ENCODE data around the gene CAV1. TPM values are rescaled to one million over a fixed set of nuclear protein-coding genes. Genes with fewer than 3 reads are reported as not detected.
"Not testable (repeated sequence)": the region's sequence is repeated elsewhere in the genome, so short reads cannot be mapped to it uniquely, and the experiment has no call there.

The CAV1 gene, protein sequence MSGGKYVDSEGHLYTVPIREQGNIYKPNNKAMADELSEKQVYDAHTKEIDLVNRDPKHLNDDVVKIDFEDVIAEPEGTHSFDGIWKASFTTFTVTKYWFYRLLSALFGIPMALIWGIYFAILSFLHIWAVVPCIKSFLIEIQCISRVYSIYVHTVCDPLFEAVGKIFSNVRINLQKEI
- total RNA-seq: 0.12 and 0.17 TPM in 2 replicates

DNA sequence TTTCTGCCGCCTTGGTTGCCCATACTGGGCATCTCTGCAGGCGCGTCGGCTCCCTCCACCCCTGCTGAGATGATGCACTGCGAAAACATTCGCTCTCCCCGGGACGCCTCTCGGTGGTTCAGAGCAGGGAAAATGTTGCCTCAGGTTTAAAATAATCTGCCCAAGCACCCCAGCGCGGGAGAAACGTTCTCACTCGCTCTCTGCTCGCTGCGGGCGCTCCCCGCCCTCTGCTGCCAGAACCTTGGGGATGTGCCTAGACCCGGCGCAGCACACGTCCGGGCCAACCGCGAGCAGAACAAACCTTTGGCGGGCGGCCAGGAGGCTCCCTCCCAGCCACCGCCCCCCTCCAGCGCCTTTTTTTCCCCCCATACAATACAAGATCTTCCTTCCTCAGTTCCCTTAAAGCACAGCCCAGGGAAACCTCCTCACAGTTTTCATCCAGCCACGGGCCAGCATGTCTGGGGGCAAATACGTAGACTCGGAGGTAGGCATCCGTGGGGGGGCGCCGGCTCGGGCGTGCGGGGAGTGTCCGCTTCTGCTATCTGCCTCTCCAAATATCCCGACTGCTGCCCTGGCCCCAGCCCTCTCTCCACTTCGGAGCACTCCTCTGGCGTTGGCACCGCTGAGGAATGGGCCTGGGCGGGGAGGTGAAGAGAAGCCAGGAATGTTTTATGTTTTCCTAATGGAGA, at the start of gene CAV1:
Gene CAV1, plus strand, starts transcription at position 428 of the 689 bp plus-strand sequence. Its CDS starts 27 bp downstream, at position 455.
- Mint-ChIP-seq H3K4me3 (peak within 1 kb of the TSS; percentile 88), H3K4me1 (peaks cover 27% of the 10 kb centered on the region), H3K36me3 (ENCODE audit: low read depth) (no peaks in the 10 kb centered on the region), H3K27ac (peak within 1 kb of the TSS; percentile 67), H3K9me3 (no peaks in the 10 kb centered on the region), H3K27me3 (peaks cover 82% of the 10 kb centered on the region)
- peak; percentile 72 for DNase-seq
- intact Hi-C loops (cut with micrococcal nuclease): loop anchor here (5.0 to 10.0 kb wide), 2 partner anchors 150 to 352 kb away; partner anchors contain the start of gene MET

DNA sequence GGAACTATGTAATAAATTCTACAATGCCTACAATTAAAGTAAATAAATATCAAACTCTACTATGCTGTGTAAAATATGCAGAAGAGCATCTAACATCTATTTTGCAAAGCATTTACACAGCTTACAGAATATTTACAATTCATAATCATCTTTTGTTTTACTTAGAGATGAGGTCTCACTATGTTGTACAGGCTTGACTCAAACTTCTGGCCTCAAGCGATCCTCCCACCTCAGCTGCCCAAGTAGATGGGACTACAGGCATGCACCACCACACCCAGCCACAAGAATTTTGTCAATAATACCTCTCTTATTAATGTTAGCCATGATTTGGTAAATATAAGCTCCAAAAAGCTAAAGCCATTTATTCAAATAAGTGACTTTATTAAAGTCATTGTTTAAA, 47.2 kb upstream of the CAV1 start:
- Mint-ChIP-seq H3K4me3 (no peak overlapping the region), H3K9me3 (peaks cover 4% of the 10 kb centered on the region), H3K27me3 (peaks cover 6% of the 10 kb centered on the region), H3K27ac (no peak overlapping the region), H3K4me1 (no peaks in the 10 kb centered on the region), H3K36me3 (ENCODE audit: low read depth) (no peaks in the 10 kb centered on the region)
- DNase-seq: no peak
- intact Hi-C loops (cut with micrococcal nuclease): no loop called here

DNA sequence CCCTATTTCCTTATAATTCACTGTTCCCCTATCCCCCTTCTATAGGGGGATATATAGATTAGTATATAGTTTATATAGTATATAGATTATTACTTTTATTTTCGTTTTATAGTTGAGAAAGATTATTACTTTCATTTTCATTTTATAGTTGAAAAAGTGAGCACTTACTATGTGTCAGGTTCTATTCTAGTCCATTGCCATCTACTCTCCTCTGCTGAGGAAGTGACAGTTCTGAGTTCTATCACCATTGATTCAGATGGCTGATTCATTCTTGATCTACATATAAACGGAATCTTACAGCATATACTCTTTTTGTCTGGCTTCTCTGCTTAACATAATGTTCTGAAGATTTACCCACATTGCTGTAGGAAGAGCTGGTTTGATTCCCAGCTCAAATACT, 46.0 kb upstream of the CAV1 start:
- H3K4me3 Mint-ChIP-seq: no peak overlapping the region
- intact Hi-C loops (cut with micrococcal nuclease): no loop called here
- H3K9me3 Mint-ChIP-seq: peaks cover 4% of the 10 kb centered on the region

DNA sequence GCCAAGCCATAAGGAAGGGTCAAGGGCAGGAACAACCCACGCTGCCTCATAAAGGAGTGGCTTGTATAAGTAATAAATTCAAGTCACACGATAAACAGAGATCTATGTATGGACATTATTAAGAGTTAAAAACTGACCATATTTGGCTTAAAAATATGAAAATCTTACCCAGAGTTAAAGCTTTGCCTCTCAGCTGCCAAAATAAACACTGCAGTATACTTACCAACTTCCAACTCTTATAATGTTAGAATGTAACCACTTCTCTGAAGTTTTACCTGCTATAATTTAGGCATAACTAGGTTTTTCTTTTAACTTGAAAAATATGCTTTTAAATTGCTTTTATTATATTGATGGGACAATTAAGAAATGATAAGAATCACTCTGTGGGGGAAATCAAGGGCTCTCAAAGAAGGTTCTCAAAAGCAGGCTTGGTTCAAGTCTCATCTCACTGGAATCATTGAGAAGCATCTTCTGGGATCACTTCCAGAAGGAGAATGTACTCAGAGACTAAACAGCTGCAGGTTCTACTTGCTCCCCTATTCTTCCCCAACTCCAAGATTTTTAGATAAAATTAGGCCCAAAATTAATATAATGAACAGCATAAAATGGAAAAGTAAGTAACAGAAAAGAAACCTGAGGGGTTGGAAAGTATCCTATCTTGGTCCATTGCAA, 41.4 kb upstream of the CAV1 start:
- H3K36me3 Mint-ChIP-seq (ENCODE audit: low read depth): no peaks in the 10 kb centered on the region
- no peak overlapping the region for H3K27ac Mint-ChIP-seq
- H3K4me3 Mint-ChIP-seq: no peak overlapping the region
- no peaks in the 10 kb centered on the region for H3K9me3 Mint-ChIP-seq
- no peaks in the 10 kb centered on the region for H3K4me1 Mint-ChIP-seq
- peaks cover 17% of the 10 kb centered on the region for H3K27me3 Mint-ChIP-seq
- intact Hi-C loops (cut with micrococcal nuclease): no loop called here
- no peak for DNase-seq

More for the DNA sequence above, 46.0 kb upstream of the CAV1 start:
- no peak for DNase-seq
- Mint-ChIP-seq H3K27me3 (peaks cover 11% of the 10 kb centered on the region), H3K36me3 (ENCODE audit: low read depth) (no peaks in the 10 kb centered on the region), H3K4me1 (no peaks in the 10 kb centered on the region), H3K27ac (no peak overlapping the region)

DNA sequence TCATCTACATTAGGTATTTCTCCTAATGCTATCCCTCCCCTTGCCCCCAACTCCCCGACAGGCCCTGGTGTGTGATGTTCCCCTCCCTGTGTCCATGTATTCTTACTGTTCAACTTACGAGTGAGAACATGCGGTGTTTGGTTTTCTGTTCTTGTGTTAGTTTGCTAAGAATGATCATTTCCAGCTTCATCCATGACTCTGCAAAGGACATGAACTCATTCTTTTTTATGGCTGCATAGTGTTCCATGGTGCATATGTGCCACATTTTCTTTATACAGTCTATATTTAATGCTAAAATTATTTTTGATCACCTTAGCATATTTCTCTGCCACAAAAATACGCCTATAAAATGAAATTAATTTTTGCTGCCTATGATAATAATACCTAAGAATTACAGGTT, 40.4 kb upstream of the CAV1 start:
- intact Hi-C loops (cut with micrococcal nuclease); H3K27ac Mint-ChIP-seq; H3K4me3 Mint-ChIP-seq; DNase-seq; H3K9me3 Mint-ChIP-seq; H3K36me3 Mint-ChIP-seq (ENCODE audit: low read depth); H3K4me1 Mint-ChIP-seq: not testable (repeated sequence)
- peaks cover 14% of the 10 kb centered on the region for H3K27me3 Mint-ChIP-seq

DNA sequence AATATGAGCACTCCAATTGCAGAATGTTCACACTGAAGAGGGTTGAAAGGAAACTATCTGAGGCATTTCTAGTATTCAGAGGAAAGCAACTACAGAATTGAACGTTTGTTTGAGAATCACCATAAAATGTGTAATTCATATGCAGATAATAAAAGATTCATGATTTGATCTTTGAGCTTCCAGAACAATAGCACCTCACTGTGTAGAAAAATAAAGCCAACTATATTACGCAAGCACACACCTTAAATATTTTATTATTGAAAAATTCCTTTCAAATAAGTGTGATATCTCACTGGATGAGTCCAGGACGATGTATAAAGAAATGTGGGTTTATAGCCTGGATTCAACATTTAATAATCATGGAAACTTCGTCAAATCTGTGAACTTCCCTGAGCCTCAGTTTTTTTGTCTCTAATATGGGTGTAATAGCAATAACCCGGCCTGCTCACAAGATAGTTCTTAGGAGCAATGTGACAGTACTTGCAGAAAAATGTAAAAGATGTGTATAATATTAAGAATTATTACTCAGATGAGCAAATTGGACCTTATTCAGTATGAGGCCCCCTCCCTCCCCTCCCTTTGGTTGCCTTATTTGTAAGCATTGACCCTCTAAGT, 36.8 kb upstream of the CAV1 start:
- intact Hi-C loops (cut with micrococcal nuclease): no loop called here
- Mint-ChIP-seq H3K36me3 (ENCODE audit: low read depth) (no peaks in the 10 kb centered on the region), H3K27me3 (peaks cover 28% of the 10 kb centered on the region), H3K4me3 (no peak overlapping the region), H3K4me1 (no peaks in the 10 kb centered on the region), H3K9me3 (no peaks in the 10 kb centered on the region), H3K27ac (no peak overlapping the region)
- DNase-seq: no peak

DNA sequence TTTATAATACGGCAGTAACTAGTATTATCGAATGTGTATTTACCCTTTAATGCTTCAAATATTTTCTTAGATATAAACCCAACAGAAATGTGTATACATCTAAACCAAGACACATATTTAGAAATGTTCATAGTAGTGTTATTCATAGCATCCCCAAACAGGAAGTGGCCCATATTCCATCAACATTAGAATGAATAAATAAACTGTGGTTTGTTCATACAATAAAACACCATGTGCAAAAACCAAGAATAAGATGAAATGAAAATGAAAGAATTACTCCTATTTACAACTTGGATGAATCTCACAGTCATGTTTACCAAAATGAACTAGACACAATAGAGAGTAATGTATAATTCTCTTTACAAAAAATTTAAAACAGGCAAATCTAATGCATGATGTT, 34.5 kb upstream of the CAV1 start:
- H3K9me3 Mint-ChIP-seq: no peaks in the 10 kb centered on the region
- H3K4me1 Mint-ChIP-seq: no peaks in the 10 kb centered on the region
- no peak overlapping the region for H3K27ac Mint-ChIP-seq
- DNase-seq: no peak
- no peaks in the 10 kb centered on the region for H3K36me3 Mint-ChIP-seq (ENCODE audit: low read depth)
- H3K4me3 Mint-ChIP-seq: no peak overlapping the region
- intact Hi-C loops (cut with micrococcal nuclease): no loop called here
- peaks cover 27% of the 10 kb centered on the region for H3K27me3 Mint-ChIP-seq

DNA sequence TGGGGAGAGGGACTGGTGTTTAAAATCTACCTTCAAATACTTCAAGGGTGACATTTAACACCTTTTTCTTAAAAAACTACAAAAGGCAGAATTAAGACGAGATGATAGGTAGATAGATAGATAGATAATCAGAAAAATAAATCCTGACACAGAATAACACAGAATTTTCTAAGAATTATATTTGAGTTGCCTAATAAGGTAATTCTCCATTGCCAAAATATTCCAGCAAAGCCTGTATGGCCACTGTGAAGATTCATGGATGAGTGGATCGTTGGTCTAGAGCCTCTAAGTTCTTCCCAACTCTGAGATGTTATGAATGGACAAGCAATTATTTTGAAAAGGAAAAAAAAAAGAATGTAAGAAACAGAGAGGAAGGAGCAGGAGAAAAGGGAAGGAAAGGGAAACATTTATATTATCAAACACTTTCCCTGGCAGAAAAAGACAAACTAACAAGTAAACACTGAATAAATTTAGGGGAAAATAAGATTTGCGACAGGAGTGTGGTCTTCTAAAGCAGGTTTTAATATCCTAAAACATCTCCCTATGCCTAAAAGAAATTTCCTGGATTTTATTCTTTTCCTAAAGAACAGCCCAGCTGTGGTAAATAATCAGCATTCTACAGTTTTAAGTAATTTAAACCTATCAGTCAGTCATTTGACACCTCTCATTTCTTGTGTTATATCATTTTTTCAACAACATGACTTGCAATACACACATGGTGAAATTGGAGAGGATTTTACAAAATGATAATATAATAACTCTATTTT, 32.8 kb upstream of the CAV1 start:
- no peaks in the 10 kb centered on the region for H3K36me3 Mint-ChIP-seq (ENCODE audit: low read depth)
- H3K4me3 Mint-ChIP-seq: no peak overlapping the region
- intact Hi-C loops (cut with micrococcal nuclease): no loop called here
- no peak for DNase-seq
- peaks cover 32% of the 10 kb centered on the region for H3K27me3 Mint-ChIP-seq
- H3K4me1 Mint-ChIP-seq: no peaks in the 10 kb centered on the region
- no peaks in the 10 kb centered on the region for H3K9me3 Mint-ChIP-seq
- H3K27ac Mint-ChIP-seq: no peak overlapping the region

DNA sequence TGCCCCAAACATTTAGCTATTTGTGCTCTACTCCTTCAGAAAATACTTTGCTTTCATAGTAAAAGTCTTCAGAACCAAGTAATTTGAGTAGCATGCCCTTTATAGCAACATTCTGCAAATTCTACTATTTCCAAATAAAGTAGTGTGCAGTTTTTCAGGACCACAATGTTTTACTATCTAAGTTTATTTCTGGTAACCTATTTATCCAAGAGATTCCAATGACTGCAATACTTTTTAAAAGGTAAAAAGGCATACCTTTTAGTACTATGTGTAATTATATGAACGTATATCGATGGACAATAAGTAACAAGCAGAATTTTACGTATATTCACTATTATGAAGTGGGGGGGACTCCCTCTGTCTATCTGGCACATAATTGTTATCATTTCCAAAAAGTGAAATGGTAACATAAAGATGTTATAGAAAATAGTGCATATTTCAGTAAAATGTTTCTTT, 32.2 kb upstream of the CAV1 start:
- Mint-ChIP-seq H3K36me3 (ENCODE audit: low read depth) (no peaks in the 10 kb centered on the region), H3K27ac (no peak overlapping the region), H3K27me3 (peaks cover 36% of the 10 kb centered on the region), H3K9me3 (no peaks in the 10 kb centered on the region), H3K4me3 (no peak overlapping the region), H3K4me1 (no peaks in the 10 kb centered on the region)
- DNase-seq: no peak
- intact Hi-C loops (cut with micrococcal nuclease): no loop called here

DNA sequence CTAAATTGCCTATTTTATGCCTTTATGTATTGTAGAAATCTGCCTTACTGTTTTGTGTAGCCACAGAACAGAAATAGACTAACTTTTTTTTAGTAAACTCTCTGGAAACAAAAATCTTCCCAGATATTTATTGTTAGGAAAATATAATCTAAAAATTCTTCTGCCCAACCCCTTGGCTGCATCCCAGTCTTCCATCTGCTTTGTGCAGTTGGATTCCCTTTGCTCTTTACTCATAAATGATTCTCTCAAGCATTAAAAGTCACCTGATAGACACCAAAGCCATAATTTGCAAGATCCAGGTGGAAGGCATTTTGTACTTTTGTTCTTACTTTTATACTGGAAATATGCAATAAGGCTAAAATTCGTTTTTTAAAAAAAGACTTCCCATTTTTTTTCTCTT, 31.4 kb upstream of the CAV1 start:
- intact Hi-C loops (cut with micrococcal nuclease): no loop called here
- peaks cover 43% of the 10 kb centered on the region for H3K27me3 Mint-ChIP-seq
- no peak overlapping the region for H3K27ac Mint-ChIP-seq

DNA sequence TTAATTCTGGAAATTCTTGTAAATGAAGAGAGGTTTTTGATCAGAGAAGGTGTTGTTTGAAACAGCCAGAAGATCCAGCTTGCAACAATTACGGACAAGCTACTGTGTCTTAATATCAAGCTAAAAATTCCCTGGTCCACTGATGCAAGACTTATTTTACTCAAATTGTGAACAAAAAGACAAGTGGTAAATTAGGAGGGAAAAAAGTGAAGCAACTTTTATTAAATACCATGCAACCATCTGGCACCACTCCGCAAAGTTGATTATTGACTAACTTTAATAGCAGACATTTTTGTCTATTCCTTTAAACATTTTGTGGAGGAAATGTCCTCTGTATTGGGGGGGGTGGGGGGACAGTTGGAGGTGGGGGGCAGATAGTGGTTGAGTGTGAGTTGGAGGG, 30.4 kb upstream of the CAV1 start:
- Mint-ChIP-seq H3K9me3 (no peaks in the 10 kb centered on the region), H3K36me3 (ENCODE audit: low read depth) (no peaks in the 10 kb centered on the region), H3K27ac (no peak overlapping the region), H3K27me3 (peaks cover 50% of the 10 kb centered on the region), H3K4me1 (no peaks in the 10 kb centered on the region), H3K4me3 (no peak overlapping the region)
- intact Hi-C loops (cut with micrococcal nuclease): no loop called here
- no peak for DNase-seq

More for the DNA sequence above, 31.4 kb upstream of the CAV1 start:
- H3K36me3 Mint-ChIP-seq (ENCODE audit: low read depth): no peaks in the 10 kb centered on the region
- no peak overlapping the region for H3K4me3 Mint-ChIP-seq
- H3K4me1 Mint-ChIP-seq: no peaks in the 10 kb centered on the region
- DNase-seq: no peak
- no peaks in the 10 kb centered on the region for H3K9me3 Mint-ChIP-seq

DNA sequence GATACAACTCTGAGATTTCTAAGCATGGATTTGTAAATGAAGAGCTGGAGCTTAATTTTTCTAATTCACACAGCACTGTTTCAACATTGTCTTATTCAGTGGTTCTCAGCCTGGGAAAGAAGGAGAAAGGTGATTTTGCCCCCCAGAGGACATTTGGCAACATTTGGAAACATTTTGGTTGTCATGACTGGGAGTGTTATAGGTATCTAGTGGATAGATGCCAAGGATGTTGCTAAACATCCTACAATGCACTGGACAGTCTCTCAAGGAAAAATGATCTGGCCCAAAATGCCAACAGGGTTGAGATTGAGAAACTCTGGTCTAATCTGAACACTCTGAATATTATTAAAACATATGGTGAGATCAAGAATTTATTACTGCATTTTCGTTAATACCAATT, 29.1 kb upstream of the CAV1 start:
- no peak for DNase-seq
- Mint-ChIP-seq H3K36me3 (ENCODE audit: low read depth) (no peaks in the 10 kb centered on the region), H3K4me1 (peaks cover 8% of the 10 kb centered on the region), H3K27me3 (peaks cover 50% of the 10 kb centered on the region), H3K4me3 (no peak overlapping the region), H3K27ac (no peak overlapping the region), H3K9me3 (no peaks in the 10 kb centered on the region)
- intact Hi-C loops (cut with micrococcal nuclease): no loop called here

DNA sequence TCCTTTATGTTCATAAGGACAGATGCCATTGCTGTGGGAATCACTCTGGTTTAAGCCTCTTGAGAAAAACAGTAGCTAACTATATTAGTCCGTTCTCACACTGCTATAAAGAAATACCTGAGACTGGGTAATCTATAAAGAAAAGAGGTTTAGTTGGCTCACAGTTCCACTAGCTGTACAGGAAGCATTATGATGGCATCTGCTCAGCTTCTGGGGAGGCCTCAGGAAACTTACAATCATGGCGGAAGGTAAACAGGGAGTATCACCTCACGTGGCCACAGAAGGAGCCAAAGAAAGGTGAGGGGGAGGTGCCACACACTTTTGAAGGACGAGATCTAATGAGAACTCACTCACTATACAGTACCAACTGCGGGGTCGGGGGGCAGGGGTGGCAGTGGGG, 28.2 kb upstream of the CAV1 start:
- Mint-ChIP-seq H3K4me3 (no peak overlapping the region), H3K4me1 (peaks cover 9% of the 10 kb centered on the region), H3K27ac (no peak overlapping the region), H3K27me3 (peaks cover 48% of the 10 kb centered on the region), H3K36me3 (ENCODE audit: low read depth) (no peaks in the 10 kb centered on the region), H3K9me3 (no peaks in the 10 kb centered on the region)
- intact Hi-C loops (cut with micrococcal nuclease): no loop called here
- no peak for DNase-seq

Measured in activated CD4-positive, alpha-beta T cell treated with anti-CD3 and anti-CD28 coated beads, Interleukin-2, amount 10 ng/mL, durations not matched to agents 24 days and 14 days (primary cell).